ENCODE results near the gene LSM2. TPM values are rescaled to one million over a fixed set of nuclear protein-coding genes. Genes with fewer than 3 reads are reported as not detected.
A peak's percentile ranks its signal among the peaks of the same experiment; 100 is the strongest.
"Not testable (repeated sequence)": the region's sequence is repeated elsewhere in the genome, so short reads cannot be mapped to it uniquely, and the experiment has no call there.

LSM2 gene
- polyA plus RNA-seq (2013, experiment 1 of 2; ENCODE audit: insufficient read length), result 68.7 TPM
- polyA plus RNA-seq (2013, experiment 2 of 2; ENCODE audit: insufficient read length), result 68.2 TPM

DNA sequence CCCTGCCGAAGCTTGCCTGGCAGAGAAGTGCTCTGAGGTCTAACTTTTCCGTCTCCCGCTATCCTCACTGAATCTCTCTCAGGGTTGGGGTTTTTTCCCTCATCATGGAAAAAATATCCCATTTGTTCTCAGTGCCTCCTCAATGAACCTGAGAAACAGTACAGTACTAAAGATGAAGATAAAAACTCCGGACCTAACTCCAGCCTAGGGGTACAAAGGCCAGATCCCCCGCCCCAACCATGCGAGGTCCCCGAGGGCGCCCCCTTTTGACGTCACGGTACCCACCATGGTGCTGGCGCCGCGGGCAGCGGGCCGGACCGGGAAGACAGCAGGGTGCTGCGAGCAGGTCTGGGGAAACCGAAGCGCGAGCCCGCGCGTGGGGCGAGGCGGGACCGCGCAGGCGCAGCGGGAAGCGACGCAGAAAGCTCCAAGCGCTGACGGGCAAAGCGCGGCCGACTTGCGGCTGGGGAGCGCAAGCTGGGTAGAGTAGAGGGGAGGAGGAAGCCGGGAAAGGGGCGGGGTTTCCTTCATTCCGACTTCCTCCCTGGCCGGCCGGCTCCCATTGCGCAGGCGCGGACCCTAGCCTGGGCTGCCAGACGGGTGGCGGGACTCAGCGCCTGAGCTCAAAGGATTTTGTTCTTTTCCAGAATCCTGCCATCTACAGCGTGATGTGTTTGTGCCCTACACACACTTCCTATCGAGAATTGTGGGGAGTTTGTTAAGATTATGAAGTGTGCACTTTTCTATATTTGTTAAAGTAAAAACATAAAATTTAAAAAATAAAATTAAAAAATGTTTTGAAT lies at the start of gene LSM2:
Gene LSM2, minus strand, starts transcription at position 497 of the 803 bp plus-strand sequence. Its CDS starts 209 bp downstream, at position 288.
- peak; percentile 96 for DNase-seq

DNA sequence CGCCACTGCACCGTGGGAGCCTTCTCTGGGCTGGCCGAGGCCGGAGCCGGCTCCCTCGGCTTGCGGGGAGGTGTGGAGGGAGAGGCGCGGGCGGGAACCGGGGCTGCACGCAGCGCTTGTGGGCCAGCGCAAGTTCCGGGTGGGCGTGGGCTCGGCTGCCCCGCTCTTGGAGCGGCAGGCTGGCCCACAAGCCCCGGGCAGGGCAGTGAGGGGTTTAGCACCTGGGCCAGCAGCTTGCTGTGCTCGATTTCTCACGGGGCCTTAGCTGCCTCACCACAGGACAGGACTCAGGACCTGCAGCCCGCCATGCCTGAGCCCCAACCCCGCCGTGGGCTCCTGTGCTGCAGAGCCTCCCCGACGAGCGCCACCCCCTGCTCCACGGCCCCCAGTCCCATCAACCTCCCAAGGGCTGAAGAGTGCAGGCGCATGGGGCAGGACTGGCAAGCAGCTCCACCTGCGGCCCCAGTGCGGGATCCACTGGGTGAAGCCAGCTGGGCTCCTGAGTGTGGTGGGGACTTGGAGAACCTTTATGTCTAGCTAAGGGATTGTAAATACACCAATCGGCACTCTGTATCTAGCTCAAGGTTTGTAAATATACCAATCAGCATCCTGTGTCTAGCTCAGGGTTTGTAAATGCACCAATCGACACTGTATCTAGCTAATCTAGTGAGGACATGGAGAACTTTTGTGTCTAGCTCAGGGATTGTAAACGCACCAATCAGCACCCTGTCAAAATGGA lies 45.4 kb upstream of the LSM2 start:
- not testable (repeated sequence) for DNase-seq

DNA sequence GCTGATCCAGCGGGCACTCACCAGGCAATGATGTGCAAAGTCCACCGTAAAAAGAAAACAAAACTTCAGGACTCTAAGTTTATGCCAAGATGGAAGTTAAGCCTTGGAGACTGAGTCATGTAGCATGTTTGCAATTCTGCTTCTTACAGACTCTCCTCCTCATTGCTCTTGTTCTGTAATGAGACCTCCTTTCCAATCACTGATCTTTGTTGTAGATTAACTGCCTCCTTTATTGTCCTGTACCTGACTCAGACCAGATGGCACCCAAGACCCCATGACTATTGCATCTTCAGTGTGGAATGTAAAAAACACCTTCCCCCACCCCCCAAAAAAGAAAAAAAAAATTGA lies 44.7 kb upstream of the LSM2 start:
- no peak for DNase-seq

DNA sequence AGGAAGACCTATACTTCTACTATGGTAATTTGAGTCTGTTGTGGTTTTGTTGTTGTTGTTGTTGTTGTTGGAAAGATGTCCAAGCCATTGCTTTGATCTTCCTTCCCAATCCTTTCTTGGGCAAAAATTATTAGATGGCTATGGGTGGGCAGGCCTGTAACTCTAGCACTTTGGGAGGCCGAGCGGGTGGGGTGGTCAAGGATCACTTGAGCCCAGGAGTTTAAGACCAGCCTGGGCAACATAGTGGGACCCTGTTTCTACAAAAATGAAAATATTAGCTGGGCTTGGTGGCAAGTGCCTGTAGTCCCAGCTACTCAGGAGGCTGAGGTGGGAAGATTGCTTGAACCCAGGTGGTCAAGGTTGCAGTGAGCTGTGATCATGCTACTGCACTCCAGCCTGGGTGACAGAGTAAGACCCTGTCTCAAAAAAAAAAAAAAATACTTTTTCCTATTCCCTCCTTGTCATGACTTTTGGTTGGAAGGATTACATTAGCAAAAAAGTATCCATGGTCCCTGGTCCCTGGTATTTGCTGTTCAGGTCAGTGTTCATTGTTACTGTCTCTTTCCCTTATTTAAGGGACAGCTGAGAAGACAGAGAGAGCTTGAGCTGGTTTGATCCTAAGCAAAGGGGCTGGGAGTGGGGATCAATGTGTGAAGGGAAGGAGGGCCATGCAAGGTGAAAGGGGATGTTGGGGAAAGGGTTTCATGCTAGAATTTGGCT lies 44.2 kb upstream of the LSM2 start:
- DNase-seq, result no peak

DNA sequence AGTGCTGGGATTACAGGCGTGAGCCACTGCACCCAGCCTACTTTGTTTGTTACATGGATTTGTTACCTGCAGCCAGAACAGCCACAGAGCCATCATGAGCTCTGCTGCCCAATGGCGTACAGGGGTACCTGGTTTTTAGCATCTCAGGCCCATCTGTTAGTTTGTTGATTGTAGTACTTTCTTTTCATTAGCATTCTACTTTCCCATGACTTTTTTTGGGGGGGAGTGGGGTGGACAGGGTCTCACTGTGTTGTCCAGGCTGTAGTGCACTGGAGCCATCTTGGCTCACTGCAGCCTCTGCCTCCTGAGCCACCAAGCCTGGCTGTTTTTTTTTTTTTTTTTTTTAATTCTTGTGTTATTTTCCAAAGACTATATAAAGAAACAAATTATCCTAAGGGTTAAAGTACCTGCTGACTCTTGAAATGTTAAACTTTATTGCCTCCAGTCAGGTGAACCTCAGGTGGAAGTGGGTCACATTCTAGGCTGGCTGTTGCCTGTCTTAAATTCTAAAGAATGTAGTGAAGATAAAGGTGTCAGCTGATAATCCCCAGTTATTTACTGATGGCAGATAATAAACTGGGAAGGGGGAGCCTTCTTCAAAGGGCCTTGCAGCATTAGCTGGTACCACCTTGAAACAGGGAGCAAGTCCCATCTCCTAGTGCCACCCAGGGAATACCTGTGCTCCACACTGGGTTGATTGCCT lies 40.7 kb upstream of the LSM2 start:
- DNase-seq, result no peak

GRCh38 chr6:31844507-31844906 lies 37.7 kb upstream of the LSM2 start:
- no peak for DNase-seq

DNA sequence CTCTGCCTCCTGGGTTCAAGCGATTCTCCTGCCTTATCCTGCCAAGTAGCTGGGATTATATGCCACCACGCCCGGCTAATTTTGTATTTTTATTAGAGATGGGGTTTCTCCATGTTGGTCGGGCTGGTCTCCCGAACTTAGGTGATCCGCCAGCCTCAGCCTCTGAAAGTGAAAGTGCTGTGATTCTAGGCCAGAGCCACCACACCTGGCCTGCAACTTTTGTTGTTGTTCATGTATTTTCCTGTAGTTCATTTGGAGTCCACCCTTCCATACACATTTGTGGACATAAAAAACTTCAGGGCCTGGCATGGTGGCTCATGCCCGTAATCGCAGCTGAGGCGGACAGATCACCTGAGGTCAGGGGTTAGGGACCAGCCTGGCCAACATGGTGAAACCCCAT lies 35.3 kb upstream of the LSM2 start:
- no peak for DNase-seq

DNA sequence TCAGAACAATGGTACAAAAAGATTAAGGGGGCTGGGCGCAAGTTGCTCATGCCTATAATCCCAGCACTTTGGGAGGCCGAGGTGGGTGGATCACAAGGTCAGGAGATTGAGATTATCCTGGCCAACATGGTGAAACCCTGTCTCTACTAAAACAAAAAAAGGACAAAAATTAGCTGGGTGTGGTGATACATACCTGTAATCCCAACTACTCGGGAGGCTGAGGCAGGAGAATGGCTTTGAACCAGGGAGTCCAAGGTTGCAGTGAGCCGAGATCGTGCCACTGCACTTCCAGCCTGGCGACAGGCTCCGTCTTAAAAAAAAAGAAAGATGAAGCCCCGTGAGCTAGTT lies 33.0 kb upstream of the LSM2 start:
- DNase-seq, result not testable (repeated sequence)

DNA sequence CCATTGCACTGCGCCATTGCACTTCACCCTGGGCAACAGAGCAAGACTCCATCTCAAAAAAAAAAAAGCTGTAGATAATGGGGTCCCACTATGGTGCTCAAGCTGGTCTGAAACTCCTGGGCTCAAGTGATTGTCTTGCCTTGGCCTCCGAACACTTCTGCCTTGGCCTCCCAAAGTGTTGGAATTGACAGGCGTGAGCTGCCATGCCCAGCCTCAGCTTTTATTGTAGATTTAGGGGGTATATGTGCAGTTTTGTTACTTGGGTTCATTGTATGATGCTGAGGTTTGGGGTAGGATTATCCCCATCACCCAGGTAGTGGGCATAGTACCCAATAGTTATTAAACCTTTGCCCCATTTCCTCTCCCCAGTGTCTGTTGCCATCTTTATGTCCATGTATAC lies 32.2 kb upstream of the LSM2 start:
- no peak for DNase-seq

DNA sequence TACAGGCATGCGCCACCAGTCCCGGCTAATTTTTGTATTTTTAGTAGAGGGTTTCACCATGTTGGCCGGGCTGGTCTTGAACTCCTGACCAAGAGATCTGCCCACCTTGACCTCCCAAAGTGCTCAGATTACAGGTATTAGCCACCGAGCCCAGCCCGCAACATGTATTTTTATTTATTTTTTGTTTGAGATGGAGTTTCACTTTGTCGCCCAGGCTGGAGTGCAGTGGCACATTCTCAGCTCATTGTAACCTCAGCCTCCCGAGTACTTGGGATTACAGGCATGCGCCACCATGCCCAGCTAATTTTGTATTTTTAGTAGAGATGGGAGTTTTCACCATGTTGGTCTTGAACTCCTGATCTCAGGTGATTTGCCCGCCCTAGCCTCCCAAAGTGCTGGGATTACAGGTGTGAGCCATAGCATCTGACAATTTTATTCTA lies 31.4 kb upstream of the LSM2 start:
- DNase-seq, result not testable (repeated sequence)

- no peak for DNase-seq
Observed at GRCh38 chr6:31837369-31838113, 30.8 kb upstream of the LSM2 start.

- peak; percentile 21 for DNase-seq
Observed at GRCh38 chr6:31836474-31837368, 30.0 kb upstream of the LSM2 start.

- DNase-seq, result no peak
Observed at GRCh38 chr6:31836047-31836473, 29.3 kb upstream of the LSM2 start.

GRCh38 chr6:31834367-31835250 lies 27.8 kb upstream of the LSM2 start:
- DNase-seq, result peak; percentile 86

DNA sequence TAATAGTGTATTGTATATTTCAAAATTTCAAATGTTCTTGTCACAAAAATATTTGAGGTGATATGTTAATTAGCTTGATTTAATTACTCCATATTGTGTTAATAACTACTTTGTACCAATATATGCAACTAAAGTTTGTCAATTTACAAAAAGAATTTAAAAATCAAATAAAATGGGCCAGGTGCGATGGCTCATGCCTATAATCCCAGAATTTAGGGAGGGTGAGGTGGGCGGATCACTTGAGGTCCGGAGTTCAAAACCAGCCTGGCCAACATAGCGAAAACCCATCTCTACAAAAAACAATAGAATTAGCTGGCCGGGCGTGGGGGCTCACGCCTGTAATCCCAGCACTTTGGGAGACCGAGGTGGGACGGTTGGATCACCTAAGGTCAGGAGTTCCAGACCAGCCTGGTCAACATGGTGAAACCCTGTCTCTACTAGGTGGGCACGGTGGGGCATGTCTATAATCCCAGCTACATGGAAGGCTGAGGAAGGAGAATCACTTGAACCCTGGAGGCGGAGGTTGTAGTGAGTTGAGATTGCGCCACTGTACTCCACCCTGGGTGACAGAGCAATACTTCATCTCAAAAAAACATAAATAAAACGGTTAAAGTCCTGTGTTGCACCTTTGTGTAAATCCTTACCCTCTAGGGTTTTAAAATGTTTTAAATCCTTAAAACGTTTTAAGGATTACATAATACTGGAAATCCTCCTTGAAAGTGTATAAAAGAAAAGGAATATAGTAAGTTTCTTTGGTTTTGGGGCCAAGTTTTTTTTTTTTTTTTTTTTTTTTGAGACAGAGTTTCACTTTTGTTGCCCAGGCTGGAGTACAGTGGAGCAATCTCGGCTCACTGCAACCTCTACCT lies 24.8 kb upstream of the LSM2 start:
- DNase-seq, result no peak

- DNase-seq, result no peak
Observed at GRCh38 chr6:31830886-31831335, 24.1 kb upstream of the LSM2 start.

DNA sequence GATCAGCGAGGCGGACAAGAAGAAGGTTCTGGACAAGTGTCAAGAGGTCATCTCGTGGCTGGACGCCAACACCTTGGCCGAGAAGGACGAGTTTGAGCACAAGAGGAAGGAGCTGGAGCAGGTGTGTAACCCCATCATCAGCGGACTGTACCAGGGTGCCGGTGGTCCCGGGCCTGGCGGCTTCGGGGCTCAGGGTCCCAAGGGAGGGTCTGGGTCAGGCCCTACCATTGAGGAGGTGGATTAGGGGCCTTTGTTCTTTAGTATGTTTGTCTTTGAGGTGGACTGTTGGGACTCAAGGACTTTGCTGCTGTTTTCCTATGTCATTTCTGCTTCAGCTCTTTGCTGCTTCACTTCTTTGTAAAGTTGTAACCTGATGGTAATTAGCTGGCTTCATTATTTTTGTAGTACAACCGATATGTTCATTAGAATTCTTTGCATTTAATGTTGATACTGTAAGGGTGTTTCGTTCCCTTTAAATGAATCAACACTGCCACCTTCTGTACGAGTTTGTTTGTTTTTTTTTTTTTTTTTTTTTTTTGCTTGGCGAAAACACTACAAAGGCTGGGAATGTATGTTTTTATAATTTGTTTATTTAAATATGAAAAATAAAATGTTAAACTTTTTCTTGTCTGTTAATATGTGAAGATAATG lies 23.0 kb upstream of the LSM2 start:
- peak; percentile 34 for DNase-seq

All from fibroblast of skin of abdomen (primary cell).